Upper lobe of left lung (tissue), 4 donors: Measurements from ENCODE around the gene RPL37A.

ENCODE experiments used
- CTCF ChIP-seq, 6 experiments: fragments of 450-650 bp in 4 of 6; fragments of 200-600 bp in 2 of 6; sonication (generic) in 2 of 6; IDR thresholded peaks; one replicate each; pipeline ENCODE4 v1.5.1; 2016 to 2019; ENCODE audit warnings: antibody characterized with exemption in 6 of 6
- EP300 ChIP-seq, 4 donors: sonication (generic); formaldehyde crosslinking; IDR thresholded peaks; one replicate each; pipeline ENCODE4 v1.5.1; 2017; ENCODE audit warnings: antibody characterized with exemption in 4 of 4, control low read depth in 2 of 4
- POLR2A ChIP-seq, 4 donors: fragments of 450-650 bp; IDR thresholded peaks; one replicate each; pipeline ENCODE4 v1.5.1; 2016 to 2017; ENCODE audit warnings: antibody characterized with exemption in 4 of 4, mild to moderate bottlenecking in 2 of 4
- POLR2AphosphoS5 ChIP-seq, 2 donors: sonication (generic); formaldehyde crosslinking; IDR thresholded peaks; one replicate each; pipeline ENCODE4 v1.5.1; 2017; ENCODE audit warnings: antibody characterized with exemption in 2 of 2

GRCh38 chr2:216493334-216493685 lies 5.3 kb upstream of the RPL37A start:
- no peak for TF ChIP-seq CTCF (IDR thresholded peaks at IDR 0.05)
- TF ChIP-seq POLR2A (IDR thresholded peaks at IDR 0.05) = no peak
- no peak for TF ChIP-seq EP300 (IDR thresholded peaks at IDR 0.05)
- TF ChIP-seq POLR2AphosphoS5 (IDR thresholded peaks at IDR 0.05) = no peak
